C4-2B (cell line): ENCODE measurements around the gene NT5C3A.
A peak's percentile ranks its signal among the peaks of the same experiment; 100 is the strongest.

Experiments
- H3K27ac ChIP-seq: fragments of 450-650 bp; 2 replicates; pipeline ENCODE4 v1.5.1; 2017
- CTCF ChIP-seq: fragments of 450-650 bp; conservative IDR thresholded peaks from 2 replicates; pipeline ENCODE4 v1.5.1; 2017; ENCODE audit warnings: mild to moderate bottlenecking
- ZFX ChIP-seq: fragments of 450-650 bp; IDR thresholded peaks from 2 replicates; pipeline ENCODE4 v1.6.1; 2017

Gene NT5C3A

GRCh38 chr7:33087858-33088257 lies 25.3 kb upstream of the NT5C3A start:
- no peak overlapping the region for H3K27ac ChIP-seq
- TF ChIP-seq CTCF (no peak), ZFX (no peak)

GRCh38 chr7:33087356-33087755 lies 24.8 kb upstream of the NT5C3A start:
- no peak overlapping the region for H3K27ac ChIP-seq
- TF ChIP-seq ZFX (no peak), CTCF (no peak)

GRCh38 chr7:33079763-33080690 lies 17.5 kb upstream of the NT5C3A start:
- TF ChIP-seq ZFX (no peak), CTCF (no peak)
- H3K27ac ChIP-seq: no peak overlapping the region

GRCh38 chr7:33079096-33079495 lies 16.5 kb upstream of the NT5C3A start:
- TF ChIP-seq ZFX: no peak
- TF ChIP-seq CTCF: no peak
- H3K27ac ChIP-seq: no peak overlapping the region

GRCh38 chr7:33076737-33077136 lies 14.2 kb upstream of the NT5C3A start:
- TF ChIP-seq ZFX: no peak
- no peak for TF ChIP-seq CTCF
- no peak overlapping the region; the same call in 1 of the 2 replicates for H3K27ac ChIP-seq

GRCh38 chr7:33075818-33076518 lies 13.4 kb upstream of the NT5C3A start:
- peak overlapping the region; percentile 44; the same call in 1 of the 2 replicates for H3K27ac ChIP-seq
- no peak for TF ChIP-seq CTCF
- TF ChIP-seq ZFX: no peak

GRCh38 chr7:33073243-33073642 lies 10.7 kb upstream of the NT5C3A start:
- H3K27ac ChIP-seq: no peak overlapping the region
- TF ChIP-seq CTCF (no peak), ZFX (no peak)
